Hepatocyte (in vitro differentiated cells): Measurements from ENCODE around the gene MECR. TPM values are rescaled to one million over a fixed set of nuclear protein-coding genes. Genes with fewer than 3 reads are reported as not detected.

ENCODE experiments used
- DNase-seq: peaks from one replicate; pipeline ENCODE4 v3.0.0-alpha.2; 2016; ENCODE audit warnings: low spot score
- H2AFZ ChIP-seq: fragments of 200-600 bp; sonication (generic); 2 replicates; pipeline ENCODE4 v1.6.0; 2016; ENCODE audit warnings: antibody characterized with exemption, mild to moderate bottlenecking
- H3K27ac ChIP-seq: fragments of 200-600 bp; sonication (generic); 2 replicates; pipeline ENCODE4 v1.5.1; 2016; ENCODE audit warnings: mild to moderate bottlenecking
- H3K27me3 ChIP-seq: fragments of 200-600 bp; sonication (generic); 2 replicates; pipeline ENCODE4 v1.6.1; 2016
- H3K36me3 ChIP-seq: fragments of 200-600 bp; sonication (generic); replicated peaks from 2 replicates; pipeline ENCODE4 v1.5.1; 2016; ENCODE audit warnings: low read depth; ENCODE audit not compliant: insufficient read depth
- H3K4me1 ChIP-seq: fragments of 200-600 bp; sonication (generic); 2 replicates; pipeline ENCODE4 v1.5.1; 2016; ENCODE audit warnings: mild to moderate bottlenecking, moderate library complexity; ENCODE audit not compliant: insufficient read depth
- H3K4me2 ChIP-seq: fragments of 200-600 bp; sonication (generic); 2 replicates; pipeline ENCODE4 v1.6.0; 2016
- H3K4me3 ChIP-seq: fragments of 200-600 bp; sonication (generic); 2 replicates; pipeline ENCODE4 v1.5.1; 2016; ENCODE audit warnings: mild to moderate bottlenecking
- H3K79me2 ChIP-seq: fragments of 200-600 bp; sonication (generic); 2 replicates; pipeline ENCODE4 v1.6.0; 2017; ENCODE audit warnings: mild to moderate bottlenecking
- H3K9me2 ChIP-seq: fragments of 200-600 bp; sonication (generic); replicated peaks from 2 replicates; pipeline ENCODE4 v1.6.0; 2017; ENCODE audit warnings: mild to moderate bottlenecking; ENCODE audit not compliant: insufficient read depth
- H3K9me3 ChIP-seq: fragments of 200-600 bp; sonication (generic); 2 replicates; pipeline ENCODE4 v1.5.1; 2016; ENCODE audit warnings: low read depth, mild to moderate bottlenecking
- H4K20me1 ChIP-seq: fragments of 200-600 bp; sonication (generic); 2 replicates; pipeline ENCODE4 v1.6.0; 2016; ENCODE audit warnings: mild to moderate bottlenecking; ENCODE audit not compliant: insufficient read depth, poor library complexity, severe bottlenecking
- CTCF ChIP-seq: fragments of 200-600 bp; sonication (generic); IDR thresholded peaks from 2 replicates; pipeline ENCODE4 v1.5.1; 2016; ENCODE audit warnings: antibody characterized with exemption, mild to moderate bottlenecking; ENCODE audit not compliant: poor library complexity
- EZH2 ChIP-seq: fragments of 200-600 bp; sonication (generic); IDR thresholded peaks from 2 replicates; pipeline ENCODE4 v1.6.1; 2016; ENCODE audit warnings: antibody characterized with exemption, mild to moderate bottlenecking, borderline replicate concordance
- EZH2phosphoT487 ChIP-seq: fragments of 200-600 bp; sonication (generic); IDR thresholded peaks from one replicate; pipeline ENCODE4 v1.6.1; 2018; ENCODE audit warnings: antibody characterized with exemption, mild to moderate bottlenecking, low read depth, moderate library complexity; ENCODE audit not compliant: unreplicated experiment, severe bottlenecking
- WGBS: methylation state at CpG from one replicate; pipeline ENCODE4 v1.1.6; 2016; ENCODE audit warnings: low lambda C conversion rate; ENCODE audit errors: missing lambda C conversion rate; 5-methylcytosine and 5-hydroxymethylcytosine counted together
- polyA plus RNA-seq: library from polyadenylated mRNA; unstranded; fragments of >200 nt; fragmentation: Nextera tagmentation; extraction: Ambion mirVana; gene quantifications from 2 replicates; pipeline ENCODE4 v1.2.1, GENCODE V29; 2016
- total RNA-seq: library from RNA; depleted of rRNA; stranded (reverse); fragments of >200 nt; gene quantifications from 2 replicates; pipeline ENCODE4 v1.2.3, GENCODE V29; 2014

MECR gene
- total and polyA plus RNA-seq, 2 experiments from 2014 or later, result 14.2 to 35.2 TPM

GRCh38 chr1:29259802-29260441, 29.2 kb upstream of the MECR start:
- TF ChIP-seq EZH2phosphoT487 (no peak), EZH2 (no peak), CTCF (no peak)
- no peaks in the 10 kb centered on the region for H3K9me2 ChIP-seq
- H4K20me1 ChIP-seq, result no peaks in the 10 kb centered on the region
- no peaks in the 10 kb centered on the region for H3K9me3 ChIP-seq
- H3K4me2 ChIP-seq, result peak overlapping the region; percentile 98
- H3K79me2 ChIP-seq, result no peaks in the 10 kb centered on the region
- H3K36me3 ChIP-seq, result no peaks in the 10 kb centered on the region
- H3K4me3 ChIP-seq, result peak overlapping the region; percentile 35
- 4% methylated on average over 48 of the region's 56 CpGs for WGBS
- no peaks in the 10 kb centered on the region for H3K27me3 ChIP-seq
- peak overlapping the region; percentile 33 for H2AFZ ChIP-seq
- DNase-seq, result peak; percentile 81
- H3K27ac ChIP-seq, result no peak overlapping the region
- H3K4me1 ChIP-seq, result peaks cover 19% of the 10 kb centered on the region

GRCh38 chr1:29258976-29259801, 28.5 kb upstream of the MECR start:
- Histone ChIP-seq H4K20me1 (no peaks in the 10 kb centered on the region), H3K4me3 (peak overlapping the region; percentile 35), H3K27me3 (no peaks in the 10 kb centered on the region), H3K79me2 (peaks cover 2% of the 10 kb centered on the region), H3K4me1 (peaks cover 19% of the 10 kb centered on the region), H3K27ac (no peak overlapping the region), H3K36me3 (no peaks in the 10 kb centered on the region), H3K9me2 (no peaks in the 10 kb centered on the region), H3K9me3 (no peaks in the 10 kb centered on the region), H3K4me2 (peak overlapping the region; percentile 98), H2AFZ (peak overlapping the region; percentile 33)
- DNase-seq, result no peak
- 22% methylated on average over 34 of the region's 38 CpGs for WGBS
- no peak for TF ChIP-seq EZH2phosphoT487

GRCh38 chr1:29258189-29258975, 27.6 kb upstream of the MECR start:
- no peak for TF ChIP-seq CTCF
- TF ChIP-seq EZH2, result no peak
- TF ChIP-seq EZH2phosphoT487, result no peak
- H3K4me2 ChIP-seq, result no peak overlapping the region
- no peak for DNase-seq

More at GRCh38 chr1:29258189-29258975, 27.6 kb upstream of the MECR start:
- H3K4me1 ChIP-seq, result peaks cover 19% of the 10 kb centered on the region
- H4K20me1 ChIP-seq, result no peaks in the 10 kb centered on the region
- H3K27ac ChIP-seq, result no peak overlapping the region
- no peak overlapping the region for H3K4me3 ChIP-seq
- no peak overlapping the region for H2AFZ ChIP-seq
- H3K79me2 ChIP-seq, result peaks cover 2% of the 10 kb centered on the region
- H3K27me3 ChIP-seq, result no peaks in the 10 kb centered on the region
- no peaks in the 10 kb centered on the region for H3K9me2 ChIP-seq
- H3K36me3 ChIP-seq, result no peaks in the 10 kb centered on the region
- H3K9me3 ChIP-seq, result no peaks in the 10 kb centered on the region
- WGBS, result 94% methylated on average over 16 of the region's 16 CpGs
